Duodenal mucosa (tissue), 2 donors: ENCODE results near the gene KIF5B.
"Not testable (repeated sequence)": the region's sequence is repeated elsewhere in the genome, so short reads cannot be mapped to it uniquely, and the experiment has no call there.

ENCODE experiments used
- H3K27ac ChIP-seq: one replicate; pipeline ENCODE4 v1.7.0; 2013; ENCODE audit warnings: low read depth, low read length
- H3K27me3 ChIP-seq, 2 donors: one replicate each; pipeline ENCODE4 v1.7.0; 2013; ENCODE audit warnings: low read length in 2 of 2, control low read depth in 1 of 2; ENCODE audit not compliant: insufficient read depth in 2 of 2, control insufficient read depth in 1 of 2
- H3K36me3 ChIP-seq, 2 donors: one replicate each; pipeline ENCODE4 v1.7.0; 2013; ENCODE audit warnings: low read length in 2 of 2, control low read depth in 1 of 2; ENCODE audit not compliant: insufficient read depth in 2 of 2, control insufficient read depth in 1 of 2
- H3K4me1 ChIP-seq, 2 donors: one replicate each; pipeline ENCODE4 v1.7.0; 2013; ENCODE audit warnings: low read length in 2 of 2, control low read depth in 1 of 2; ENCODE audit not compliant: insufficient read depth in 2 of 2, control insufficient read depth in 1 of 2
- H3K4me3 ChIP-seq, 2 donors: one replicate each; pipeline ENCODE4 v1.7.0; 2013; ENCODE audit warnings: low read length in 2 of 2, low read depth in 1 of 2
- H3K9ac ChIP-seq, 2 donors: one replicate each; pipeline ENCODE4 v1.7.0; 2013; ENCODE audit warnings: low read length in 2 of 2, low read depth in 1 of 2
- H3K9me3 ChIP-seq, 2 donors: one replicate each; pipeline ENCODE4 v1.7.0; 2013; ENCODE audit warnings: low read length in 2 of 2, control low read depth in 1 of 2; ENCODE audit not compliant: control insufficient read depth in 1 of 2

KIF5B gene

DNA sequence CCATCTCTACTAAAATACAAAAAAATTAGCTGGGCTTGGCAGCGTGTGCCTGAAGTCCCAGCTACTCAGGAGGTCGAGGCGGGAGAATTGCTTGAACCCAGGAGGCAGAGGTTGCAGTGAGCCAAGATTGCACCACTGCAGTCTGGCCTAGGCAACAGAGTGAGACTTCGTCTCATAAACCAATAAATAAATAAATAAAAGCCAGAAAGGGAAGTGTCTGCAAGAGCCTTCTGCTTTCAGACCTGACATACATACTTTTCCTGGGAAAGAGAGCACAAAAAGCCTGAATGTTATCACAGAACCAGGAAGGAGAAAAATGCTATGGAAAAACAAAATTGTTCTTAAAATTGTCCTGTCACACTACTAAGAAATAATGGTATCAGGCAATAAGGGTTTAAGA is 4.1 kb upstream of the KIF5B start:
- H3K4me3 ChIP-seq: no peak overlapping the region
- no peak overlapping the region for H3K9ac ChIP-seq
- no peaks in the 10 kb centered on the region for H3K36me3 ChIP-seq
- no peak overlapping the region for H3K27ac ChIP-seq
- no peaks in the 10 kb centered on the region for H3K9me3 ChIP-seq
- H3K27me3 ChIP-seq: no peaks in the 10 kb centered on the region
- H3K4me1 ChIP-seq: peaks cover 19 to 26% of the 10 kb centered on the region in 2 donors

DNA sequence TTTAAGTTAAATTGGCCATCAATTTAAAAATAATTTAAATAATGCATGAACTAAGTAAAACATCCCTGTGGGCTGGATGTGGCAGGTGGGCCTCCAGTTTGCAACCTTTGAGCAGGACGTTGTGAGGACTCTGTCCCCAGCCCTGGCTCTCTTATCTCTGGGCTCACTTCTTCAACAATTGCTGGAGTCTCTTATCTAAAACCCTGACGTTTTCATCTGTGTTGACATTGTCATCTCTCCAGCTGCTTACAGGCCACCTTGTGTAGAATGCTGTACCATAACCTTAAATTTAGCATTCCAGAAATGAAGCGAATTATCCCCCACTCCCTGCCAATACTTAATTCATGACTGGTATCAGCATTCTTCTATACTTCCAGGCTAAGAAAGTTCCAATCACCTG is 3.2 kb upstream of the KIF5B start:
- Histone ChIP-seq H3K4me3 (no peak overlapping the region), H3K27ac (no peak overlapping the region), H3K9ac (no peak overlapping the region), H3K36me3 (no peaks in the 10 kb centered on the region), H3K9me3 (no peaks in the 10 kb centered on the region), H3K27me3 (no peaks in the 10 kb centered on the region), H3K4me1 (peaks cover 19 to 26% of the 10 kb centered on the region in 2 donors)

DNA sequence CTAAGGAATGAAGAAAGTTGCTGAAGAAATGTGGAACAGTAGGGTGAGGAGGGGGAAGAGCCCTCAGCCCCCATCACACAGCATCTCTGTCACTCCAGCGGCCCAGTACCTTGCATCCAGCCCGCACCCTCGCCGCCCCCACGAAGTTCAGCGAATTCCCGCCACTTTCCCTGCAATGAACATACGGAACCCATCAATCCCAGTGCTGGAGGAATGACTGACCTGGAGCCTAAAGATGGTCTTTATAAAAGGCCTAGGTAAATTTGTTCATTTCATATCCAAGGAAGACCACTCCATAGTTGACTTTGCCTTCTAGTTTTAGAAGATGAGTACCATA is 779 bp upstream of the KIF5B start:
- H3K9me3 ChIP-seq: no peaks in the 10 kb centered on the region
- H3K27ac ChIP-seq: no peak overlapping the region
- no peaks in the 10 kb centered on the region for H3K36me3 ChIP-seq
- H3K9ac ChIP-seq: peak overlapping the region; percentile 83 to 93
- H3K4me1 ChIP-seq: peaks cover 28 to 48% of the 10 kb centered on the region in 2 donors
- peak overlapping the region; percentile 88 to 98 for H3K4me3 ChIP-seq
- H3K27me3 ChIP-seq: no peaks in the 10 kb centered on the region

- Histone ChIP-seq H3K27me3 (no peaks in the 10 kb centered on the region), H3K9ac (peak overlapping the region; percentile 83 to 93), H3K27ac (peak overlapping the region; percentile 92), H3K9me3 (no peaks in the 10 kb centered on the region), H3K4me3 (peak overlapping the region; percentile 88 to 98), H3K36me3 (no peaks in the 10 kb centered on the region), H3K4me1 (peaks cover 41 to 52% of the 10 kb centered on the region in 2 donors)
Observed at GRCh38 chr10:32055478-32056135, 618 bp downstream of the KIF5B start.

DNA sequence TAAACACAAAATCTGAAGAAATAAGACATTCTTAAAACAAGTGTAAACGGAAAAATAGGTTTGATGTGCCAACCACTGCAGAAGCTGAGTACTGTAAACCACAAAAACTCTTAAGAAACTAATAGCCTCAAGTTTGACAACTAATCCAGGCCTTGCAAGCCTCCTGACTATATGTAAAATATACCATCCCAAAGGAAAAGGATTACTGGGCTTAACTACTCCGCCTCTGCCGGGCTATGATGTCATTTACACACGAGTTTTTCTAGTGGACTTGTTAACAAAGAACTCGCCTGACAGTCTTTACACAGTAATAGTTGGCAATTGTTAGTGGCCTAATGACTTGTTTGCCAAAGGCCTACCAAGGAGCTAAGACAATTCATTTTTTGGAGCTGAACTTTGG is 2.1 kb downstream of the KIF5B start:
- no peaks in the 10 kb centered on the region for H3K27me3 ChIP-seq
- peak overlapping the region; percentile 83 to 93 for H3K9ac ChIP-seq
- peaks cover 0 to 3% of the 10 kb centered on the region in 2 donors for H3K36me3 ChIP-seq
- peaks cover 42 to 49% of the 10 kb centered on the region in 2 donors for H3K4me1 ChIP-seq
- peak overlapping the region; percentile 88 to 98 for H3K4me3 ChIP-seq
- no peak overlapping the region for H3K27ac ChIP-seq
- no peaks in the 10 kb centered on the region for H3K9me3 ChIP-seq

- H3K4me1 ChIP-seq: peaks cover 40 to 46% of the 10 kb centered on the region in 2 donors
- not testable (repeated sequence) for H3K27me3 ChIP-seq, H3K36me3 ChIP-seq, H3K9me3 ChIP-seq, H3K9ac ChIP-seq, H3K27ac ChIP-seq
- peak overlapping the region; percentile 88 to 98 for H3K4me3 ChIP-seq
Observed at GRCh38 chr10:32053392-32053791, 2.8 kb downstream of the KIF5B start.

- H3K36me3 ChIP-seq: peaks cover 11 to 13% of the 10 kb centered on the region in 2 donors
- peak overlapping the region; percentile 26 for H3K27ac ChIP-seq
- peaks cover 37 to 41% of the 10 kb centered on the region in 2 donors for H3K4me1 ChIP-seq
- peak overlapping the region in 1 of 2 donors; percentile 15 for H3K9ac ChIP-seq
- no peaks in the 10 kb centered on the region for H3K9me3 ChIP-seq
- peak overlapping the region; percentile 37 to 98 for H3K4me3 ChIP-seq
- H3K27me3 ChIP-seq: no peaks in the 10 kb centered on the region
Observed at GRCh38 chr10:32051926-32052325, 4.3 kb downstream of the KIF5B start.

DNA sequence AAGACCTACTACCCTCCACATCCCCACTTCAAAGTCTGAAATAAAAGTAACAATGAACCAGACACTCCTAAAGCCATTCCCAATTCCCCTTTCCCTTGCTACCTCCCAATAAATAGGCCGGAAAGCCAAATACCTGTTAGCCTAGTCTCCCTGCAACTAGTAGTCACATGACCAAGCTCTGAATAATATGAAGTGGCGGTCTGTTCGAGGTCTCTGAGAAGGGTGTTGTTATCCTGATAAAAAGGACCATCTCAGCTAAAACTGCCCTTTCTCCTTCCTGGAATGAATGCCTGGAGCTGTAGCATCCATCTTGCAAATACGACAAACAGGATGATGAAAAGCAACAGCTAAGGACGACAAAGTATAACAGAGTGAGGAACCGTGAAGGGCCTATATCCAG is 6.0 kb downstream of the KIF5B start:
- Histone ChIP-seq H3K36me3 (peaks cover 17 to 27% of the 10 kb centered on the region in 2 donors), H3K4me3 (peak overlapping the region; percentile 11 to 13), H3K27me3 (no peaks in the 10 kb centered on the region), H3K9me3 (no peaks in the 10 kb centered on the region), H3K4me1 (peaks cover 34 to 36% of the 10 kb centered on the region in 2 donors), H3K27ac (no peak overlapping the region), H3K9ac (peak overlapping the region; percentile 6 to 23)

DNA sequence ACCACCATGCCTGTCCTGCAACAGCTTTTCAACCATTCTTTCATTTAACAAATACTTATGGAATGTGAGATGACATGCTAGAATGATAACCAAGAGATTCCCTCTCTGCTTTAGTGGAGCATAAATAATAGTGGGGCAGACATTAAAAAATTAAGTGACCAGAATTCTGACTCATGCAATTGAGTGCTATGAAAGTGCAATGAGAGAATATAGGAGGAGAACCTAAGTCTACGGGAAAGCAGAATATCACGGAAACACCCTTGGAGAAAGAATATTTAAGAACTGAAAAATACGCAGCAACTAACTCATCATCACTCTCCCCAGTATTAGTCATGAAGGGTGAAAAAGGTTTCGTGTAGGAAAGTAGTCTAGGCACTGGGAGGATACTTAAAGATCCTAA is 7.1 kb downstream of the KIF5B start:
- Histone ChIP-seq H3K36me3 (peaks cover 18 to 36% of the 10 kb centered on the region in 2 donors), H3K9ac (no peak overlapping the region), H3K27ac (no peak overlapping the region), H3K4me1 (peaks cover 35 to 39% of the 10 kb centered on the region in 2 donors), H3K4me3 (no peak overlapping the region), H3K9me3 (no peaks in the 10 kb centered on the region), H3K27me3 (no peaks in the 10 kb centered on the region)

GRCh38 chr10:32048282-32048681 is 7.9 kb downstream of the KIF5B start:
- H3K4me3 ChIP-seq: no peak overlapping the region
- no peak overlapping the region for H3K27ac ChIP-seq
- no peaks in the 10 kb centered on the region for H3K27me3 ChIP-seq
- peaks cover 21 to 42% of the 10 kb centered on the region in 2 donors for H3K36me3 ChIP-seq
- no peak overlapping the region for H3K9ac ChIP-seq
- no peaks in the 10 kb centered on the region for H3K9me3 ChIP-seq
- H3K4me1 ChIP-seq: peaks cover 41 to 43% of the 10 kb centered on the region in 2 donors
